ENCODE data around the gene UTS2B. TPM values are rescaled to one million over a fixed set of nuclear protein-coding genes. Genes with fewer than 3 reads are reported as not detected.

Gene UTS2B
- total and polyA plus RNA-seq, 2 of the 4 experiments (the other 2 are of a cell fraction), result 0.72 to 0.79 TPM

- WGBS, 2 experiments (ENCODE audit: extremely low coverage in 2 of 2, insufficient read length in 1 of 2), result no CpG with 5 or more reads among the region's 3 CpGs
Measured at GRCh38 chr3:191263850-191264249, 66.5 kb downstream of the UTS2B start.

More at GRCh38 chr3:191263850-191264249, 66.5 kb downstream of the UTS2B start:
- no peak overlapping the region for H3K4me3 ChIP-seq (ENCODE audit: insufficient read depth, low read depth, low read length)
- dilution Hi-C loops (cut with HindIII; ENCODE audit: low sequenced_read_pairs, unreplicated experiment), result no loop called here
- no peak overlapping the region for H3K14ac ChIP-seq (replicated peaks; ENCODE audit: low read depth, low read length)
- no peak overlapping the region for H2BK20ac ChIP-seq (ENCODE audit: low read depth, low read length)
- in situ Hi-C loops (cut with MboI; ENCODE audit: low sequenced_read_pairs), result no loop called here
- H3K9me3 ChIP-seq (ENCODE audit: control insufficient read depth, insufficient read depth, low read length), result no peaks in the 10 kb centered on the region
- H3K79me1 ChIP-seq (ENCODE audit: low read depth in 1 of 2, low read length in 2 of 2), result no peaks in the 10 kb centered on the region
- no peak for TF ChIP-seq MAZ (IDR thresholded peaks at IDR 0.05; ENCODE audit: borderline replicate concordance, low read depth, low read length)
- TF ChIP-seq, protein P1, sequence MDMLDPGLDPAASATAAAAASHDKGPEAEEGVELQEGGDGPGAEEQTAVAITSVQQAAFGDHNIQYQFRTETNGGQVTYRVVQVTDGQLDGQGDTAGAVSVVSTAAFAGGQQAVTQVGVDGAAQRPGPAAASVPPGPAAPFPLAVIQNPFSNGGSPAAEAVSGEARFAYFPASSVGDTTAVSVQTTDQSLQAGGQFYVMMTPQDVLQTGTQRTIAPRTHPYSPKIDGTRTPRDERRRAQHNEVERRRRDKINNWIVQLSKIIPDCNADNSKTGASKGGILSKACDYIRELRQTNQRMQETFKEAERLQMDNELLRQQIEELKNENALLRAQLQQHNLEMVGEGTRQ (IDR thresholded peaks at IDR 0.05; ENCODE audit: low read depth, low read length), result no peak
- no peak for TF ChIP-seq MAFK (IDR thresholded peaks at IDR 0.05; ENCODE audit: low read depth, low read length)
- no peak for TF ChIP-seq RCOR1 (IDR thresholded peaks at IDR 0.05; ENCODE audit: insufficient replicate concordance, low read length)
- TF ChIP-seq POLR2A (IDR thresholded peaks at IDR 0.05; ENCODE audit: low read depth, low read length), result no peak
- TF ChIP-seq SMC3 (IDR thresholded peaks at IDR 0.05; ENCODE audit: low read depth, low read length), result no peak
- TF ChIP-seq CEBPB (IDR thresholded peaks at IDR 0.05; ENCODE audit: low read depth, low read length), result no peak
- TF ChIP-seq, protein P2, sequence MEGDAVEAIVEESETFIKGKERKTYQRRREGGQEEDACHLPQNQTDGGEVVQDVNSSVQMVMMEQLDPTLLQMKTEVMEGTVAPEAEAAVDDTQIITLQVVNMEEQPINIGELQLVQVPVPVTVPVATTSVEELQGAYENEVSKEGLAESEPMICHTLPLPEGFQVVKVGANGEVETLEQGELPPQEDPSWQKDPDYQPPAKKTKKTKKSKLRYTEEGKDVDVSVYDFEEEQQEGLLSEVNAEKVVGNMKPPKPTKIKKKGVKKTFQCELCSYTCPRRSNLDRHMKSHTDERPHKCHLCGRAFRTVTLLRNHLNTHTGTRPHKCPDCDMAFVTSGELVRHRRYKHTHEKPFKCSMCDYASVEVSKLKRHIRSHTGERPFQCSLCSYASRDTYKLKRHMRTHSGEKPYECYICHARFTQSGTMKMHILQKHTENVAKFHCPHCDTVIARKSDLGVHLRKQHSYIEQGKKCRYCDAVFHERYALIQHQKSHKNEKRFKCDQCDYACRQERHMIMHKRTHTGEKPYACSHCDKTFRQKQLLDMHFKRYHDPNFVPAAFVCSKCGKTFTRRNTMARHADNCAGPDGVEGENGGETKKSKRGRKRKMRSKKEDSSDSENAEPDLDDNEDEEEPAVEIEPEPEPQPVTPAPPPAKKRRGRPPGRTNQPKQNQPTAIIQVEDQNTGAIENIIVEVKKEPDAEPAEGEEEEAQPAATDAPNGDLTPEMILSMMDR (conservative IDR thresholded peaks at IDR 0.05; ENCODE audit: low read depth, low read length), result no peak
- no peak for TF ChIP-seq NFE2L2 (IDR thresholded peaks at IDR 0.05; ENCODE audit: low read depth, low read length)
- no peak for TF ChIP-seq RFX5 (IDR thresholded peaks at IDR 0.05; ENCODE audit: low read depth, low read length)
- no peak for TF ChIP-seq RAD21 (IDR thresholded peaks at IDR 0.05; ENCODE audit: low read length)
- TF ChIP-seq CHD1 (IDR thresholded peaks at IDR 0.05; ENCODE audit: low read depth, low read length), result no peak
- no peak for TF ChIP-seq MXI1 (IDR thresholded peaks at IDR 0.05; ENCODE audit: borderline replicate concordance, low read depth, low read length)
- no peak for TF ChIP-seq FOS (IDR thresholded peaks at IDR 0.05; ENCODE audit: low read depth, low read length)
- TF ChIP-seq BHLHE40 (IDR thresholded peaks at IDR 0.05; ENCODE audit: low read depth, low read length), result no peak
- ATAC-seq (ENCODE audit: low read depth) (no peak), DNase-seq (no peak)
- no TSS peak for BruUV-seq (replicated peaks)
- H4K5ac ChIP-seq (ENCODE audit: low read depth, low read length), result no peak overlapping the region
- H4K8ac ChIP-seq (ENCODE audit: low read depth in 2 of 2, low read length in 2 of 2), result no peak overlapping the region
- no peak overlapping the region for H3K27ac ChIP-seq (ENCODE audit: insufficient read depth, low read length)
- no peak overlapping the region for H2AK5ac ChIP-seq (ENCODE audit: low read depth, low read length)
- no peaks in the 10 kb centered on the region for H3K4me1 ChIP-seq (ENCODE audit: control insufficient read depth, insufficient read depth, low read length)
- no peak overlapping the region for H2BK5ac ChIP-seq (ENCODE audit: low read depth, low read length, poor library complexity, severe bottlenecking)
- H2AK9ac ChIP-seq (replicated peaks; ENCODE audit: low read depth, low read length, poor library complexity), result no peak overlapping the region
- no peak overlapping the region for H3K4me2 ChIP-seq (ENCODE audit: low read depth, low read length)
- no peak overlapping the region for H3K4ac ChIP-seq (ENCODE audit: low read depth, low read length)
- intact Hi-C loops (cut with micrococcal nuclease), result no loop called here
- H4K20me1 ChIP-seq (ENCODE audit: insufficient read depth, low read length), result no peaks in the 10 kb centered on the region
- H3K23ac ChIP-seq (ENCODE audit: low read depth, low read length), result no peak overlapping the region
- H2BK120ac ChIP-seq (ENCODE audit: low read depth, low read length), result no peak overlapping the region
- H3K27me3 ChIP-seq (ENCODE audit: control insufficient read depth, insufficient read depth, low read length), result no peaks in the 10 kb centered on the region
- no peak overlapping the region for H2BK15ac ChIP-seq (ENCODE audit: low read depth, low read length)
- ChIA-PET POLR2A (ENCODE audit: unreplicated experiment) (no interaction called here), CTCF (no interaction called here)
- H3K36me3 ChIP-seq (ENCODE audit: control insufficient read depth, insufficient read depth, low read length), result no peaks in the 10 kb centered on the region
- H3K56ac ChIP-seq (ENCODE audit: extremely low read depth, insufficient read depth, low read length), result no peak overlapping the region
- no peak overlapping the region for H3K9ac ChIP-seq (ENCODE audit: low read depth, low read length)
- no peaks in the 10 kb centered on the region for H3K9me1 ChIP-seq (ENCODE audit: insufficient read depth, low read length)
- no peak overlapping the region for H2AFZ ChIP-seq (replicated peaks; ENCODE audit: low read length, poor library complexity)
- no peak overlapping the region for H3K18ac ChIP-seq (ENCODE audit: low read depth, low read length)
- H4K91ac ChIP-seq (ENCODE audit: insufficient read depth, low read depth, low read length), result no peak overlapping the region

Data from IMR-90 (cell line).